Prostate gland (tissue), 2 donors: ENCODE data around the gene KLK11.

ENCODE experiments used
- CTCF ChIP-seq, 4 experiments: fragments of 200-600 bp in 2 of 4; fragments of 450-650 bp in 2 of 4; sonication (generic) in 2 of 4; IDR thresholded peaks; 1 replicate in 3 of 4; 2 replicates in 1 of 4; pipeline ENCODE4 v1.5.1; 2016 to 2019; ENCODE audit warnings: antibody characterized with exemption in 4 of 4, mild to moderate bottlenecking in 2 of 4, moderate library complexity in 2 of 4
- POLR2A ChIP-seq: fragments of 450-650 bp; IDR thresholded peaks from one replicate; pipeline ENCODE4 v1.6.1; 2016; ENCODE audit warnings: antibody characterized with exemption, mild to moderate bottlenecking
- POLR2AphosphoS5 ChIP-seq: sonication (generic); formaldehyde crosslinking; IDR thresholded peaks from one replicate; pipeline ENCODE4 v1.6.1; 2017; ENCODE audit warnings: antibody characterized with exemption

GRCh38 chr19:51012661-51013190 is 13.7 kb downstream of the KLK11 start:
- no peak for TF ChIP-seq CTCF (IDR thresholded peaks at IDR 0.05)
- TF ChIP-seq POLR2AphosphoS5, result no peak
- no peak for TF ChIP-seq POLR2A
